ENCODE results near the gene ENPP1. TPM values are rescaled to one million over a fixed set of nuclear protein-coding genes. Genes with fewer than 3 reads are reported as not detected.

The ENPP1 gene
- total RNA-seq, 6 experiments from 2014 or later, result 27.5 to 61.6 (median 45.6) TPM

DNA sequence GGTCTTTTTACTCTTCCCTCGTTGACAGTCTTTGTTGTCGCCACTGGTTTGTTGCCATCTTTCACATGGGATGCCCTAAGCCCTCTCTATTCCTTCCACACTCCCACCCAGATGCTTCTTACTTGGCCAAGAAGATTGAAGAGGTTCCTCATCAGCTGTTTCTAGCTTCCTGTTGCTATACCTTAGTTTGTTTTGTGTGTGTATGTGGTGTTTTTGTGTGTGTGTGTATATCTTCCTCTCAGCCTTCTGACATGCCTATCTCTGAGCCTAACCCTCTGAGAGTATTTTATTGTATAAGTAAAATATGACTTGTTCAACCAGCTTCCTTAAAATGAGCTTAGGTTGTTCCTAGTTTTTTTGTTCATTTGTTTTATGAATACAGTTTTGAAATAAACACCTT is 35.9 kb downstream of the ENPP1 start:
- Histone ChIP-seq H3K36me3 (no peaks in the 10 kb centered on the region), H3K9me3 (no peaks in the 10 kb centered on the region), H3K4me3 (peak overlapping the region in 1 of 3 donors; percentile 60), H3K4me1 (peaks cover 0 to 51% (median 17%) of the 10 kb centered on the region in 4 donors), H3K27ac (peak overlapping the region in 2 of 3 donors; percentile 81 to 87), H3K27me3 (no peaks in the 10 kb centered on the region)
- intact Hi-C loops (cut with DNase I), result no loop called here
- TF ChIP-seq POLR2A (IDR thresholded peaks at IDR 0.05), result no peak
- TF ChIP-seq, protein P1, sequence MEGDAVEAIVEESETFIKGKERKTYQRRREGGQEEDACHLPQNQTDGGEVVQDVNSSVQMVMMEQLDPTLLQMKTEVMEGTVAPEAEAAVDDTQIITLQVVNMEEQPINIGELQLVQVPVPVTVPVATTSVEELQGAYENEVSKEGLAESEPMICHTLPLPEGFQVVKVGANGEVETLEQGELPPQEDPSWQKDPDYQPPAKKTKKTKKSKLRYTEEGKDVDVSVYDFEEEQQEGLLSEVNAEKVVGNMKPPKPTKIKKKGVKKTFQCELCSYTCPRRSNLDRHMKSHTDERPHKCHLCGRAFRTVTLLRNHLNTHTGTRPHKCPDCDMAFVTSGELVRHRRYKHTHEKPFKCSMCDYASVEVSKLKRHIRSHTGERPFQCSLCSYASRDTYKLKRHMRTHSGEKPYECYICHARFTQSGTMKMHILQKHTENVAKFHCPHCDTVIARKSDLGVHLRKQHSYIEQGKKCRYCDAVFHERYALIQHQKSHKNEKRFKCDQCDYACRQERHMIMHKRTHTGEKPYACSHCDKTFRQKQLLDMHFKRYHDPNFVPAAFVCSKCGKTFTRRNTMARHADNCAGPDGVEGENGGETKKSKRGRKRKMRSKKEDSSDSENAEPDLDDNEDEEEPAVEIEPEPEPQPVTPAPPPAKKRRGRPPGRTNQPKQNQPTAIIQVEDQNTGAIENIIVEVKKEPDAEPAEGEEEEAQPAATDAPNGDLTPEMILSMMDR (IDR thresholded peaks at IDR 0.05), result no peak
- 83% methylated on average over 1 of the region's 2 CpGs for WGBS (ENCODE audit: insufficient coverage, low coverage, low lambda C conversion rate, missing lambda C conversion rate)
- DNase-seq (no peak), ATAC-seq (no peak)

DNA sequence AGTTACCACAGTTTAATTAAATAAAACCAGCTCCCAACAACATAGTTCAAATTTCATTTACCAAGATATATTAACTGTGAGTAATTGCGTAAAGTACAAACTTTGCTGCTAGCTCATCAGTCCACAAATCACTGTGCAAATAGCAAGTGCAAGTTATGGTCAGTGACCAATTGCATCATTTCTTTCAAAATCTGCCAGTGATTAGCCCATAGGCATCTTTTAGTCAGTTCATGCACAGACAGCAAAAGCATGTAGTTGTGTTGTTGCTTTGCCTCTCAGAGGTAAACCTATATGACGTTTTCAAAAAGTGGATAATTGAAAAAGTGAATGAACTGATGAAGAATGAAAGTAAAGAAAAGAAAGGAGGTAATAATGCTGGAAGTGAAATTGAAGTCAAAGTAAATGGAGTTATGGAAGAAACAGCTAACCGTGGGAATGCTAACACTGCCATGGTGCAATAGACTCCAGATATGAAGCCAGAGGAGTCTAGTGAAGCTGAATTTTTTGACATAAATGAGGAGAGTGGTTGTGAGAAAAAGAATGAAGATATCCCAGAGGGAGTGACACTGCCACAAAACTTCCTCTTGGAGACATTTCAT is 36.5 kb downstream of the ENPP1 start:
- peak; percentile 65 for TF ChIP-seq POLR2A (IDR thresholded peaks at IDR 0.05)
- TF ChIP-seq, protein P1 (IDR thresholded peaks at IDR 0.05), result no peak
- peak; percentile 69 to 84 (median 78) for ATAC-seq
- 29% methylated on average over 3 of the region's 3 CpGs for WGBS (ENCODE audit: insufficient coverage, low coverage, low lambda C conversion rate, missing lambda C conversion rate)
- peak overlapping the region; percentile 72 to 87 (median 81) for H3K27ac ChIP-seq
- peak overlapping the region; percentile 36 to 60 (median 56) for H3K4me3 ChIP-seq
- DNase-seq, result peak in 1 of 3 donors; percentile 57
- no peaks in the 10 kb centered on the region for H3K9me3 ChIP-seq
- no peaks in the 10 kb centered on the region for H3K27me3 ChIP-seq
- H3K36me3 ChIP-seq, result no peaks in the 10 kb centered on the region
- intact Hi-C loops (cut with DNase I), result no loop called here
- peaks cover 0 to 53% (median 16%) of the 10 kb centered on the region in 4 donors for H3K4me1 ChIP-seq

DNA sequence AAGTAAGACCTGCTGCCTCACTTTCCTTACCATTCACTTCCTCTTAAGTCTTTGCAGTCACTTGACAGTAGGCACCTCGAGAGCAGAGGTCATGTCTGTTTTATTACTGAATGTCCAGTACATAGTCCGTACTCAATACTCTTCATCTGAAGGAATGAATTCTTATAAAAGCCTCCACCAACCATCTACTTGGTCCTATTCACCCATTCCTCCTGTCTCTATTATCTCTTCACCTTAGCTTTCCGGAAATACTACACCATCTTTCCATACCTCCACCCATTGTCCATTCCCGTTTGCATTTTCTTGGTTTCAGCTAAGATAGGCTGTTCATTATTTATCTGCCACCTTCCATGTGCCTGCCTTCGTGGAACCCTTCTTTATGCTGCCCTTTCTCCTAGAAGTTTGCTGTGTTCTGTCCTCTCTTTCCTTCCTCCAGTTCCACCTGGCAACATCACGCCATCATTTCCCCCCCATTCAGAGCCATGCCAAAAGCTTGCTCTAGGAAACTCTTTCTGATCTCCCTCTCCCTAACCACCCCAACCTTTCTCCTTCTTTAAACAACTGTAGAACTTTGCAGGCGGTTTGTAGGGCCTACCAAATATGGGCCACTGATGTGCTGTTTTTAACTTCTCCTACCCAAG is 38.3 kb downstream of the ENPP1 start:
- ATAC-seq, result peak in 3 of 4 donors; percentile 4 to 10 (median 9)
- peak overlapping the region; percentile 36 to 60 (median 56) for H3K4me3 ChIP-seq
- H3K9me3 ChIP-seq, result no peaks in the 10 kb centered on the region
- intact Hi-C loops (cut with DNase I), result no loop called here
- WGBS (ENCODE audit: insufficient coverage, low coverage, low lambda C conversion rate, missing lambda C conversion rate), result 30% methylated on average over 7 of the region's 7 CpGs
- no peaks in the 10 kb centered on the region for H3K27me3 ChIP-seq
- H3K36me3 ChIP-seq, result peaks cover 0 to 11% (median 4%) of the 10 kb centered on the region in 4 donors
- H3K4me1 ChIP-seq, result peaks cover 0 to 38% (median 11%) of the 10 kb centered on the region in 4 donors
- no peak for TF ChIP-seq POLR2A (IDR thresholded peaks at IDR 0.05)
- TF ChIP-seq, protein P1 (IDR thresholded peaks at IDR 0.05), result no peak
- DNase-seq, result no peak
- H3K27ac ChIP-seq, result peak overlapping the region; percentile 72 to 87 (median 81)

DNA sequence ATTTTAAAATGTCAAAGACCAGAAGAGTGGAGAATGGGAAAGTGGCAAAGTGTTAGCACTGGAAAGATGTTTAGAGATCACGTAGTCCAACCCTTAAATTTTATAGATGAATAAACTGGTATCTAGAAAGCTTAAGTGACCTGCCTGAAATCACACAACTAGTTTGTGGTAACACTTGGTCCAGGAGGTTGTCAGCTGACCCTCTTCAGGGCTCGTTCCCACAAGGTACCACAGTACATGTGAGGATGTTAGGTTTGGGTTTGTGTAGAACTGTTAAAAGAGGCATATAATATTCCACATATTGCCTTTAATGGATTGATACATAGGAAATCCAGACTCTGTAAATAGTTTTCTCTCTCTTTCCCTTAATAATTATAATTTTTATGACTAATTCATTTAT is 39.1 kb downstream of the ENPP1 start:
- Histone ChIP-seq H3K9me3 (no peaks in the 10 kb centered on the region), H3K36me3 (peaks cover 0 to 16% (median 8%) of the 10 kb centered on the region in 4 donors), H3K4me3 (peak overlapping the region; percentile 36 to 60 (median 56)), H3K27me3 (no peaks in the 10 kb centered on the region), H3K4me1 (peaks cover 0 to 34% (median 9%) of the 10 kb centered on the region in 4 donors), H3K27ac (peak overlapping the region; percentile 72 to 87 (median 81))
- WGBS (ENCODE audit: insufficient coverage, low coverage, low lambda C conversion rate, missing lambda C conversion rate), result 21% methylated on average over 2 of the region's 2 CpGs
- TF ChIP-seq POLR2A (IDR thresholded peaks at IDR 0.05), result no peak
- TF ChIP-seq, protein P1 (IDR thresholded peaks at IDR 0.05), result no peak
- intact Hi-C loops (cut with DNase I), result no loop called here
- no peak for DNase-seq
- peak in 2 of 4 donors; percentile 3 to 4 for ATAC-seq
